HCT116 (cell line): ENCODE results near the gene GJB2.

Experiments used
- CTCF ChIP-seq, 3 experiments: fragments of 200-600 bp in 1 of 3; sonication (generic) in 1 of 3; IDR thresholded peaks in 2 of 3; conservative IDR thresholded peaks in 1 of 3; 2 replicates each; pipeline ENCODE4 v1.5.1; 2012 to 2017; ENCODE audit warnings: low read depth in 2 of 3, low read length in 2 of 3, antibody characterized with exemption in 1 of 3, borderline replicate concordance in 1 of 3, control low read depth in 1 of 3, mild to moderate bottlenecking in 1 of 3, mixed read lengths in 1 of 3, mixed run types in 1 of 3, moderate library complexity in 1 of 3; ENCODE audit not compliant: insufficient read depth in 1 of 3
- EZH2phosphoT487 ChIP-seq: fragments of 200-600 bp; IDR thresholded peaks from 2 replicates; pipeline ENCODE4 v1.6.1; 2018; ENCODE audit warnings: antibody characterized with exemption, borderline replicate concordance
- POLR2A ChIP-seq: IDR thresholded peaks from 2 replicates; pipeline ENCODE4 v1.7.0; 2011; ENCODE audit warnings: borderline replicate concordance; ENCODE audit not compliant: insufficient read depth, insufficient read length; ENCODE audit errors: extremely low read depth
- POLR2AphosphoS5 ChIP-seq: IDR thresholded peaks from 2 replicates; pipeline ENCODE4 v1.6.1; 2011; ENCODE audit warnings: mild to moderate bottlenecking, low read depth, low read length, moderate library complexity
- RAD21 ChIP-seq: IDR thresholded peaks from 2 replicates; pipeline ENCODE4 v1.6.1; 2012; ENCODE audit warnings: low read depth, mild to moderate bottlenecking
- YY1 ChIP-seq: IDR thresholded peaks from 2 replicates; pipeline ENCODE4 v1.6.1; 2011; ENCODE audit warnings: low read length, low read depth, moderate library complexity, mild to moderate bottlenecking; ENCODE audit not compliant: insufficient replicate concordance; ENCODE audit errors: extremely low read depth
- TF ChIP-seq, protein P1 (sequence below): IDR thresholded peaks from 2 replicates; pipeline ENCODE4 v1.6.1; 2012

DNA sequence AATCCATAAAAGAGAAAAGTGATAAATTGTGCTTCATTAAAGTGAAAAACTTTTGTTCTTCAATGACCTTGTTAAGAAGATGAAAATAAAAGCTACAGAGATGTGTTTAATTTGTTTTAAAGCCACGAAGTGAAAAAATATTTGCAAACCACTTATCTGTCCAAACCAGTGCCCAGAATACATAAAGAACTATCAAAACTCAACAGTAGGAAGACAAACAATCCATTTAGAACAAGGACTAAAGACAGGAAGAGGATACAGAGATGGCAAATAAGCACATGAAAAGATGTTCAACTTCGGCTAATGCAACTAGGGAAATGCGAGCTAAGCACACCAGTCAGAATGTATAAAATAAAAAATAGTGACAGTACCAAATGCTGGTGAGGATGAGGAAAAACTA lies 24.4 kb upstream of the GJB2 start:
- no peak for TF ChIP-seq EZH2phosphoT487
- TF ChIP-seq POLR2A, result no peak
- no peak for TF ChIP-seq POLR2AphosphoS5
- TF ChIP-seq, protein P1, sequence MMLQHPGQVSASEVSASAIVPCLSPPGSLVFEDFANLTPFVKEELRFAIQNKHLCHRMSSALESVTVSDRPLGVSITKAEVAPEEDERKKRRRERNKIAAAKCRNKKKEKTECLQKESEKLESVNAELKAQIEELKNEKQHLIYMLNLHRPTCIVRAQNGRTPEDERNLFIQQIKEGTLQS, result no peak
- no peak for TF ChIP-seq CTCF (IDR thresholded peaks at IDR 0.05 in 2 of 3, conservative IDR thresholded peaks at IDR 0.05 in 1 of 3; ENCODE audit: borderline replicate concordance in 1 of 3, insufficient read depth in 1 of 3, low read depth in 2 of 3, low read length in 2 of 3)
- no peak for TF ChIP-seq YY1
- no peak for TF ChIP-seq RAD21
